ENCODE results near the gene AFP.

AFP gene

DNA sequence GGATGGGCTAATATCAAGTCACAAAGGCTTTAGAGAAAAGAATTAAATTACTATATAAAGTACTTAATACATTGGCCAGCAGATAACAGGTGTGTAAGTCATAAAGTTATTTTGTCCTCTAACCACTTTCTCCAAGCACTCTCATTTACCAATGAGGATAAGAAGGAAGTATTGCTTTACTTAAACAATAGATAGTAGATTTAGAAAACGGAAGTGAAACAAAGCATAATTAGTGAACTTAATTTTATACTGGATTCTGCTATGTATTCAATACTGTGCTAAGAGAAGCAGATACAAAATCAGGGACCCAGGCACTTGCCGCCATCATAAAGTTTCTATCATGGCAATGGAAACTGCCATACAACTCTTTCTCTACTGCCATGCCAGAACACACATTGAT lies 69.5 kb downstream of the AFP start:
- ATAC-seq: no peak
- TF ChIP-seq ZC3H10 (CRISPR knock-in tag; IDR thresholded peaks at IDR 0.05) (no peak), ESRRG (CRISPR knock-in tag; IDR thresholded peaks at IDR 0.05) (no peak), GLIS3 (CRISPR knock-in tag; IDR thresholded peaks at IDR 0.05) (no peak), ZNF565 (CRISPR knock-in tag; conservative IDR thresholded peaks at IDR 0.05; ENCODE audit: low read depth) (no peak), SNAI2 (CRISPR knock-in tag; IDR thresholded peaks at IDR 0.05) (no peak), ZNF8 (CRISPR knock-in tag; IDR thresholded peaks at IDR 0.05) (no peak), TOX (CRISPR knock-in tag; IDR thresholded peaks at IDR 0.05; ENCODE audit: borderline replicate concordance) (no peak), OSR1 (CRISPR knock-in tag; IDR thresholded peaks at IDR 0.05) (no peak), RARB (CRISPR knock-in tag; IDR thresholded peaks at IDR 0.05) (no peak), ISL1 (CRISPR knock-in tag; IDR thresholded peaks at IDR 0.05) (no peak), ZNF70 (CRISPR knock-in tag; IDR thresholded peaks at IDR 0.05) (no peak), ZFP3 (CRISPR knock-in tag; IDR thresholded peaks at IDR 0.05) (no peak)
- TF ChIP-seq, protein P1, sequence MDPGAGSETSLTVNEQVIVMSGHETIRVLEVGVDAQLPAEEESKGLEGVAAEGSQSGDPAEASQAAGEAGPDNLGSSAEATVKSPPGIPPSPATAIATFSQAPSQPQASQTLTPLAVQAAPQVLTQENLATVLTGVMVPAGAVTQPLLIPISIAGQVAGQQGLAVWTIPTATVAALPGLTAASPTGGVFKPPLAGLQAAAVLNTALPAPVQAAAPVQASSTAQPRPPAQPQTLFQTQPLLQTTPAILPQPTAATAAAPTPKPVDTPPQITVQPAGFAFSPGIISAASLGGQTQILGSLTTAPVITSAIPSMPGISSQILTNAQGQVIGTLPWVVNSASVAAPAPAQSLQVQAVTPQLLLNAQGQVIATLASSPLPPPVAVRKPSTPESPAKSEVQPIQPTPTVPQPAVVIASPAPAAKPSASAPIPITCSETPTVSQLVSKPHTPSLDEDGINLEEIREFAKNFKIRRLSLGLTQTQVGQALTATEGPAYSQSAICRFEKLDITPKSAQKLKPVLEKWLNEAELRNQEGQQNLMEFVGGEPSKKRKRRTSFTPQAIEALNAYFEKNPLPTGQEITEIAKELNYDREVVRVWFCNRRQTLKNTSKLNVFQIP (CRISPR knock-in tag; IDR thresholded peaks at IDR 0.05; ENCODE audit: borderline replicate concordance, low read depth): no peak
- TF ChIP-seq, protein P2, sequence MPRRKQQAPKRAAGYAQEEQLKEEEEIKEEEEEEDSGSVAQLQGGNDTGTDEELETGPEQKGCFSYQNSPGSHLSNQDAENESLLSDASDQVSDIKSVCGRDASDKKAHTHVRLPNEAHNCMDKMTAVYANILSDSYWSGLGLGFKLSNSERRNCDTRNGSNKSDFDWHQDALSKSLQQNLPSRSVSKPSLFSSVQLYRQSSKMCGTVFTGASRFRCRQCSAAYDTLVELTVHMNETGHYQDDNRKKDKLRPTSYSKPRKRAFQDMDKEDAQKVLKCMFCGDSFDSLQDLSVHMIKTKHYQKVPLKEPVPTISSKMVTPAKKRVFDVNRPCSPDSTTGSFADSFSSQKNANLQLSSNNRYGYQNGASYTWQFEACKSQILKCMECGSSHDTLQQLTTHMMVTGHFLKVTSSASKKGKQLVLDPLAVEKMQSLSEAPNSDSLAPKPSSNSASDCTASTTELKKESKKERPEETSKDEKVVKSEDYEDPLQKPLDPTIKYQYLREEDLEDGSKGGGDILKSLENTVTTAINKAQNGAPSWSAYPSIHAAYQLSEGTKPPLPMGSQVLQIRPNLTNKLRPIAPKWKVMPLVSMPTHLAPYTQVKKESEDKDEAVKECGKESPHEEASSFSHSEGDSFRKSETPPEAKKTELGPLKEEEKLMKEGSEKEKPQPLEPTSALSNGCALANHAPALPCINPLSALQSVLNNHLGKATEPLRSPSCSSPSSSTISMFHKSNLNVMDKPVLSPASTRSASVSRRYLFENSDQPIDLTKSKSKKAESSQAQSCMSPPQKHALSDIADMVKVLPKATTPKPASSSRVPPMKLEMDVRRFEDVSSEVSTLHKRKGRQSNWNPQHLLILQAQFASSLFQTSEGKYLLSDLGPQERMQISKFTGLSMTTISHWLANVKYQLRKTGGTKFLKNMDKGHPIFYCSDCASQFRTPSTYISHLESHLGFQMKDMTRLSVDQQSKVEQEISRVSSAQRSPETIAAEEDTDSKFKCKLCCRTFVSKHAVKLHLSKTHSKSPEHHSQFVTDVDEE (CRISPR knock-in tag; IDR thresholded peaks at IDR 0.05): no peak
- TF ChIP-seq, protein P3, sequence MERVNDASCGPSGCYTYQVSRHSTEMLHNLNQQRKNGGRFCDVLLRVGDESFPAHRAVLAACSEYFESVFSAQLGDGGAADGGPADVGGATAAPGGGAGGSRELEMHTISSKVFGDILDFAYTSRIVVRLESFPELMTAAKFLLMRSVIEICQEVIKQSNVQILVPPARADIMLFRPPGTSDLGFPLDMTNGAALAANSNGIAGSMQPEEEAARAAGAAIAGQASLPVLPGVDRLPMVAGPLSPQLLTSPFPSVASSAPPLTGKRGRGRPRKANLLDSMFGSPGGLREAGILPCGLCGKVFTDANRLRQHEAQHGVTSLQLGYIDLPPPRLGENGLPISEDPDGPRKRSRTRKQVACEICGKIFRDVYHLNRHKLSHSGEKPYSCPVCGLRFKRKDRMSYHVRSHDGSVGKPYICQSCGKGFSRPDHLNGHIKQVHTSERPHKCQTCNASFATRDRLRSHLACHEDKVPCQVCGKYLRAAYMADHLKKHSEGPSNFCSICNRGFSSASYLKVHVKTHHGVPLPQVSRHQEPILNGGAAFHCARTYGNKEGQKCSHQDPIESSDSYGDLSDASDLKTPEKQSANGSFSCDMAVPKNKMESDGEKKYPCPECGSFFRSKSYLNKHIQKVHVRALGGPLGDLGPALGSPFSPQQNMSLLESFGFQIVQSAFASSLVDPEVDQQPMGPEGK (CRISPR knock-in tag; IDR thresholded peaks at IDR 0.05; ENCODE audit: borderline replicate concordance): no peak
